CD4-positive, alpha-beta T cell treated with Interleukin-10 for 1 hour (primary cell): ENCODE results near the gene OARD1.
A peak's percentile ranks its signal among the peaks of the same experiment; 100 is the strongest.

Experiments
- DNase-seq: peaks from one replicate; pipeline ENCODE4 v3.0.0-alpha.2; 2020

Gene OARD1

DNA sequence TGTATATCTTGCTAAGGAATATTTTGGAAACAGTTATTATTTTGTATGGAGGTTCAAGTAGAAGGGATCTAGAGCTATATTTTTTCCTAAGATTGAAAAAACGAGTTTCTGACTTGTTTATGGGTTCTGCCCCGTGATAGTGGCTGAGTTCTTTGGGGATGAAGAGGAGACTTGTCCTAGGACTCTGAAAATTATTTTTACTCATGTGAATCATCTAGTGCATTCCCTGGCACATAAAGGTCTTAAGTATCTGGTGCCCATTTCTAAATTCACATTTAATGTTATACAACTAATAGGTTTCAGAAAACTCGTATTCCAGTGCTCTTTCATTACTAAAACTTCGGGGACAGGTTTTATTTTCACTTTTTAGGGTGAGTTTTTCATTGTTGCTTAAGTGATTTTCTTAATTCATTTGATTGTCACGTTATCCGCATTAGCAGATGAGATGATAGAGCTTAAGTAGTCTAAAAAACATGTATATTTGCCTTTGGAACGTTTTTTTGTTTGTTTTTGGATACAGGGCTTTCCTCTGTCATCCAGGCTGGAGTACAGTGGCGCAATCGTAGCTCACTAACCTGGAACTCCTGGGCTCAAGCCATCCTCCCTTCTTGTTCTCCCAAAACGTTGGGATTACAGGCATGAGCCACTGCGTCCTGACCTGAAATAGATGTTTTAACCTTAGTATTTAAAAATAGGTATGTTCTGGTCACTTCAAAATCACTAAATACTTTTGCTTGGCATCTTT lies 2.7 kb upstream of the OARD1 start:
- no peak for DNase-seq

DNA sequence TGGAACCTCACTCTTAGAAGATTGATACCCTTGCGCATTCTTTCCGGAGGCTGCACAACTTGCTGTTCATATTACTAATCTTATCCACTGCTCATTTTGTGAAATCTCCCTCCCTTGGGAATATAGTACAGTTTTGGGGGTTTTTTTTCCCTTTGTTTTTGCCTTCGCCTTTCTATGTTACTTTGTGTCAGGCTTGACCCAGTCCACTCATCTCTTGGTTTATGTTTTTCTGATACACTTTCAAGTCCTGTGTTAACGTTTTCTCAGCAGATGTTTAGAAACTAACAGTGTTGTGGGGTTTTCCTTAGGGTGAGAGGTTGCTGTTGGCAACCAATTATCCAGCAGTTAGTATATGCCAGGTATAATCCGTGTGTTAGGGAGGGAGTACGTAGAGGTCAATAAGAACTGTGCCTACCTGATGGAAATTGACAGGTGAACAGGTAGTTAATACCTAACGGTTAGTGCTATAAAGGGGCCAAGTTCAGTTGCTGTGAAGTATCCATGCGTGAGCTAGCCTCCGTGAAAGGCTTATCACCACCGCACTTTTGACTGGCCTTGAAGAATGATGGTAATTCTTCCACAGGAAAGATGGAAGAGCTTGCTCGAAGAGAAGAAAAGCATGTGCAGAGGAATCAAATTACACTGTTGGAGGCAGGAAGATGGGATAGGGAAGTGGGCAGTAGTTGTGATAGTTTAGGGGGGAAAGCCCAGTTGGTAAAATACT lies 2.0 kb upstream of the OARD1 start:
- peak; percentile 67 for DNase-seq

DNA sequence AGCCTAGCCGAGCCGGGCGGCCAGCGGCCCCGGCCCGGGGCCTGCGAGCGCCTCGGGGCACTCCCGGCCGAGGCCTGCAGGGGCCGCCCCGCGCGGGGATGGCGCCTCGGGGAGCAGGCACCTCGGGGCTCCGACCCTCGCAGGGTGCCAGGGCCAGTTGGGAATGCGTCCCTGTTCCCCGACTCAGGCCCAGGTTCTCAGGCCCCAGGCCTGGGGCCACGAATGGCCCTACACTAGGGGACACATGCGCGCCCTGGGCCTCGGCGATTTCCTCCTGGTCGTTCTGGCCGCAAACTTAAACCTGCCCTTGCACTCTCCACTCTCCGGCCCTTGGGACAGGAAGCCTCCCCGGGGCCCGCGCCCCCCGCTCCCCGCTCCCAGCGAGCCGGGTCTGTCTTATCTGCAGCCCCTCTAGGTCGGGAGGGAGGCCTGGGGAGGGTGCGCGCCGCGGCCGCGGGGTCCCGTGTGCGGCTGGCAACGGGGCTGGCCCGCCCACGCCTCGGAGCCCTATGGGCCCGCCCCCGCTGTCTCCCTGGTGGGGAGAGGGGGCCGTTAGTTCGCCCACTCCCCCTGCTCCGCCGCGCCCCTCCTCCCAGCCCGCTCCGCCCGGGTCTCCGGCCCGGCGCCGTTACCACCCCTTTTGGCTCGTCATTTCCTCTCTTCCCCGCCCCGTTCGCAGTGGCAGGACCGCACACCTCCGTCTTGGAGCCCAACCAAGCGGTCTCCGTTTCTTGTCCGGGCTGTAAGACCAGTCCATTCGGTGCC lies 1.2 kb upstream of the OARD1 start:
- DNase-seq, result peak; percentile 90

DNA sequence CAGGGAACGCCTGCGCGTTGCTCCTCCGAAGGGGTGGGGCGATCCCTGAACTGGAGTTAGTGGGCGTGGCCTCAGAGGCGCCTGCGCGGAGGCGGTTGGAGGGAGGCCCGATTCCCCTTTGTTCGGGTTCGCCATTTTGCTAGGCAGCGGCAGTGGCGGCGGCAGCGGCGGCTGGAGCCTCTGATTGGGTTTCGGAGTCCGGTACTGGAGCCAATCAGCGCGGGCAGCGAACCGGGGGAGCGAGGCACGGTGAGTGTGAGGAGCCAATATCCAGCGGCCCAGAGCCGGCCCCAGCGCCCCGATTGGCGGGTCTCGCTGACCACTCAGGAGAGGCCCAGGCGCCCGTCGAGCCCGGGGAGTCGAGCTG lies 663 bp upstream of the OARD1 start, which contains the start of gene NFYA:
Gene NFYA (plus strand): TSS at position 139 of the 367 bp plus-strand sequence. CDS start 6,116 bp downstream, outside the sequence.
- no peak for DNase-seq

DNA sequence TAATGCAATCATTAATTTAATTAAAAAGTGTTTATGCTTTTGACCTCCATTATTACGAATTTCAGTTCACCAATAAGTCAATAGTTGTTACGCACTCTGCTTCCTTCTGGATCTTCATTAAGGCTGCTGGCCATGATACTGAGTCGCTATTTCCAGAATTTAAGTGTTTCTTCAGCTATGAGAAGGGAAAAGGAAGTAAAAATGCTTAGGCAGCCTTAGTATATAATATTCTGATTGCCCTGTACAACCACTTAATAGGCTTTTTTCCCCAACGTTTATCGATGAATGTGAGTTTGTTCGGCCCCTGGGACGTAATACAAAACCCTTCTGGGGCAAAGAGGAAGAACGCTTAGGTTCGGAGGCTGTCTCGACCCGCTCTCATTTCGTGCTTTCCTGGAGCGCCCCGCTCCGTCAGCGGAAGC lies 644 bp downstream of the OARD1 start:
- DNase-seq, result no peak

DNA sequence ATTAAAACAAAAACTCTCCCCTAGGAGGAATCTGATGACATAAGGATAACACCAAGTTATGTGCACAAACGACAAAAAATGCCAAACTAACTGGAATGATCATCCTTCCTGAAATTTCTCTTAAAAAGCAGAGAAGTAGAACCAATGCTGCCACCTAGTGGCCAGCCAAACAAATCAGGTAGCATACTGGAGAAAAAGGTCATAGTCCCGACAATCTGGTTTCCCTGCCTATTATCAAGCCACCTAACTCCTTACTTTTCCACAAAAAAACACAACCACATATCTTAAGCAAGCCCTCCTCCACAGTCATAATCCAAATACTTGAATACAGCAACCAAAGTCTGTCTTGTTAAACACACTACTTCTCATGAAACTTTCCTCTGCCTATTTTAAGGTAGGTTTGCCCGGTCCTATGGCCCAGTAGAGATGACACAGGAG lies 5.3 kb downstream of the OARD1 start:
- DNase-seq, result peak; percentile 68

DNA sequence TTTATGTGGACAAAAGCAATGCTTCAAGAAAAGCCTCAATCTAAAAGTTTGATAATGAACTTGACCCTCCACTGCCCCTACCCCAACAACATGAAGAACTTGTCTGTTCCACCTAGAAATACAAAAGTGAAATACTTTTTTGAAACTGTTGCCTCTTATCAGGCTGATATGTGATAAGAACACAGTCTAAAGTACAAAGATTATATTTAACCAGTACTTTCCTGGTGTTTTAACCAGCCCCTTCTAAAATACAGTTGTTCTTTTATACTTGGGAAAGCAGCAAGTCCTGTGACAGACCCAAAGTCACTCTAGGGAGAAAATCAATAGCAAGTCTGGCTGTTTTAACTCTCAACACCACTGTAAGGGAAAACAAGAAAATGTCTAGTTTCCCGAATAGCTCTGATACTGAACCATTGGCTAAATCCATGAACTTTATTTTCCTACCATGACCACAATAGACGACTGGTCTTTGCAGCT lies 6.6 kb downstream of the OARD1 start:
- no peak for DNase-seq

DNA sequence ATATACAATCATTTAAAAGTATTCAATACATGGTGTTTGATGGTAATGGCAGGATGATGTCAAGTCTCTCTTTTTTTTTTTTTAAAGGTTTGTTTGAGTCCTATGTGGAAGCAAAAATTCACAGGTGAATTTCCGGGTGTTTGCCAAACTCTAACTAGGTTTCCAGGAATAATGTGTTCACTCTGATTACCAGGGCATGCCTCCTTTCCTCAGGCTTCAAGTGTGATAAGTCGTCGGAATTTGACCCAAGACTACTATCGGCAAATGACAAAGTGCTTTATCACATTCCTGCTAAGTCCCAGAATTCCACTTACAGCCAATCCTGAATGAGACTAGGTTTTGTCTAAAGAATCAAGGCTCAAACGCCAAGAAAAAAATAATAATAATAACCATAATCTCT lies 7.3 kb downstream of the OARD1 start:
- no peak for DNase-seq

DNA sequence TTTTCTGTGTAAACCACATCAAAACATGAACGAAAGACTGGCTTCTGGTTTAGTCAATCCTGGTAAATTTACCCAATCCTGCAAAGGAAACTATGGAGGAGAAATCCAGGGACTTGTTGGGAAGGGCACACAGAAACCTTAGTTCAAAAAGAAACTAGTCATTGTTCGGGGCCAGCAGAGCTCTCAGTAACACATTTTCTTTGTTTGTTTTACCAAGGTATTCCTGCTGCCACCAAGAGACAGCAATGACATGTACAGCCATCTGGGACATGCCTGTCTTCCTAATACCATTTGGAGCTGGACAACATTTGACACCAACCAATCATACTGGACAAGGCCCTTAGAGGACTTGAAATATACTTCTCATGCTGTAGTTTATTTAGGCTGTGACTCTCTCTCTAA lies 8.3 kb downstream of the OARD1 start:
- no peak for DNase-seq

DNA sequence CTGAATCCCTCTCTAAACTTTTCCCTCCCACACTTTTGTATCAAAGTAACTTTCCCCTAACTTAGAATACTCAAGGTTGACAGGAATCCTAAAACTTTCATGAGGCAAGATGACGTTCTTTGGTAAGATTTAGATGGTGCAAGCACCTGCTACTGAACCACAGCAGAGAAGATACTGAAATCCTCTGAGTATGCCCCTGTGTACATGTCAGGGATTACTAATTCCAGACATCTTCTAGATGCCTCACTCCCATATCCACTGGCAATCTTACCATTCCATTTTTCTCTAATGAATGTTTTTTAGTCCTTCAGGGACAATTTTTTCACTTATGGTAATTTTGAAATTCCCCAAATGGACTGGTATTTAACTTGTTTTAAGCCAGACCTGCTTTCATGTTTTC lies 10.1 kb downstream of the OARD1 start:
- no peak for DNase-seq

DNA sequence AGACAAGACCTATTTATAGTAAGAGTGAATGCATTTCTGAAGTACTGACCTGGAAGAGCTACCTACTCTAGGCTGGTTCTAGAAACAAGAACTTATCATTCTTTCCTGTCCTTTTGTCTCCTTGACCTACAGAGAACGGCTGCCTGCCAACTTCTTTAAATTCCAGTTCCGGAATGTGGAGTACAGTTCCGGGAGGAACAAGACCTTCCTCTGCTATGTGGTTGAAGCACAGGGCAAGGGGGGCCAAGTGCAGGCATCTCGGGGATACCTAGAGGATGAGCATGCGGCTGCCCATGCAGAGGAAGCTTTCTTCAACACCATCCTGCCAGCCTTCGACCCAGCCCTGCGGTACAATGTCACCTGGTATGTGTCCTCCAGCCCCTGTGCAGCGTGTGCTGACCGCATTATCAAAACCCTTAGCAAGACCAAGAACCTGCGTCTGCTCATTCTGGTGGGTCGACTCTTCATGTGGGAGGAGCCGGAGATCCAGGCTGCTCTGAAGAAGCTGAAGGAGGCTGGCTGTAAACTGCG lies 10.9 kb downstream of the OARD1 start:
- no peak for DNase-seq

DNA sequence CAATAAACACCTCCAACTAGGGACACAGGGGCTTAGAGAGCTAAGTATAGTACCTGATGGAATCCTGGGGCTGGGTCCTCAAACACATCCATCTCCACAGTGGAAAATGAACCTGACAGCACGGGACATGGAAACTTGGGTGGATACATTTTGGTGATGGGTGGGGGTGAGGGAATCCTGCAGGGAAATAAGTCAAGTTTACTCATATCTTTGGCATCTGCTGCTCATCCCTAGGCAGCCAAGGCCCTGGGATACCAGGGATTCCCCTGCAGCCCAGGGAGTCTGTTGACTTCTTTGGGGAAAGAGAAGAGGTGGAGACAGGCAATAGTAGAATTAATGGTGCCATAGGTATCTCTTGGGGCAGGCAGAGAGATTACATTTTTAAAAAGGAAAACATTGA lies 12.6 kb downstream of the OARD1 start:
- DNase-seq, result no peak

DNA sequence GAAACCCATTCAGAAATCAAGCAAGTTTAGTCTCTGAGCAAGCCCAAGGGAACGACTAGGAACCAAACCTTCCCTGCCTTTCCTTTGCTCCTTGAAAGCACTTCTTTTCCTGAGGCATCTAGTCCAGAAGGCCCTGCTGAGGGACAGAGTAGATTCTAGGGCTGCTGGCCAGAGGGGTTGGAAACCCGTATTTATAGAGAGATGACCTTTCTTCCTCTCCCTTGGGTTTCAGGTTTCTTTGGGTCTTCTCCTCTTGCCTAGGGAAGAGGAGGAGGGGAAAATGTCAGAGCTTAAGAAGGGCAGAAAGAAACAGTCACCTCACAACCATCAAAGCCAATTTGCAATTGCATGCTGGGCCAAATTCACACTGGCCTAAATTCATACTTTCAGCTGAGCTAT lies 13.4 kb downstream of the OARD1 start:
- DNase-seq, result no peak

DNA sequence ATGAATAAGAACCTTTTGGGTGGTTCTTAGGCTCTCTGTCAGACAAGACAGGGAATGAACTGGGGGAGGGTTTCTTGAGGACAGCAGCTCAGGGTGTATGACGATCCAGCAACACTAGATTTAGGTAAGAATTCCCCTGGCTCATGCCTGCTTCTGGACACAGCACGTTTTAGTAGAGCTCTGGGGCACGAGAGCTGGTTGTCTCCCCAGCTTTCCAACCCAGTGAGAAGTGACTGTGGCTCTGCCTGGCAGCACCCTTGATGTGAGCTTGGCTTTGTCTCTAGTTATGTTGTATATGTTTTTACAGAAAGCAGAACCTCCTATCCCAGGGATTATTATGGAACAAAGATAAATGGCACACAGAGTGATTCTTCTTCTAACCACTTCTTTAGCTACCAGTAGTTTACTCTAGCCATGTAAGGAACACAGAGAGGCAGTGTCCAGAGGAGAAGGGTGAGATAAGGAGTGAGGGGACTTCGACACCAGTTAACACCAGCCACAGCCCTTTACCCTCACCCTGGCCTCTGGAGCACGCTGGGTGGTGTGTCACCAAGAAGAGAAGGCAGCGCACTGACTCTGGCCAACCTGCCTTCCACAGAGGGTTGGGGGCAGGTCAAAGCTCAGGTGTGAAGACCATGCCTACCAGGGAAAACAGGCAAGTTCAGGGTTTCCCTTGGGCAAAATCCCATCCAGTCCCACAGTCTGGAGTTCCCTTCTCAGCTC lies 15.2 kb downstream of the OARD1 start:
- no peak for DNase-seq

DNA sequence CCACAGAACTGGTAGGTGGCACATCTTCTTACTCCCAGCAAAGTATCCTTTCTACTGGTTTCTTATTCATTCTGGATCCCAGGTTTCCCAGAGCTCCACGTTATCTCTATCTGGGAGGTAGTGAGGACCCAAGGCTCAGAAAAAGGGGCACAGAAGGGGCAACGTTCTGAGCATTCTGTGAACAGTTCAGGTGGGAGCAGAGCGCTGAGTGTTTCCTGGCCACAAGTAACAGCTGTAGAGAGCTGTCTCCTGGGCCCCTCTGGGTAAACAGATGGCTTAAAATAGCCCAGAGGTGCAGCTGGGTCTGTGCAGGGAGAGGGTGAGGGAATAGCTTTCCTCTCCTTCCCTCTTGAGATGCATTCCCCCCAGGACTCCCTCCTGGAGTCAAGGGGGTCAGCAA lies 17.0 kb downstream of the OARD1 start:
- DNase-seq, result no peak

DNA sequence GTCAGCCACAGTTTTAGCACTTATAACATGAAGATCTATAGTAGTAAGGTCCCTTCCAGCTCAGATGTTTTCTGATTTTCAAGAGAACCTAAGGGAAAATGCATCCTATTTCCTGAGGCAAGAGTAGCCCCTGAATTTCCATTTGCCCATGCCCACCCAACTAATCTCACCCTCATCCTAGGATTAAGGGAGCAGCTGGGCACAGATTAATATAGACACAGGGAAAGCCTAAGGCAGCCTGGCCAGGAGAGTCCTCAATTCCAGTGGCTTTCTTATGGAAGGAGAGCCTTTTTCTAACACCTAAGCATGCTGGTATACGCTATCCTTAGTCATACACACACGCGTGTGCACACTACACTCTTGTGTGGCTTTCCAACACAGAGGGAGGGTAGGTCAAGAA lies 17.6 kb downstream of the OARD1 start:
- no peak for DNase-seq

DNA sequence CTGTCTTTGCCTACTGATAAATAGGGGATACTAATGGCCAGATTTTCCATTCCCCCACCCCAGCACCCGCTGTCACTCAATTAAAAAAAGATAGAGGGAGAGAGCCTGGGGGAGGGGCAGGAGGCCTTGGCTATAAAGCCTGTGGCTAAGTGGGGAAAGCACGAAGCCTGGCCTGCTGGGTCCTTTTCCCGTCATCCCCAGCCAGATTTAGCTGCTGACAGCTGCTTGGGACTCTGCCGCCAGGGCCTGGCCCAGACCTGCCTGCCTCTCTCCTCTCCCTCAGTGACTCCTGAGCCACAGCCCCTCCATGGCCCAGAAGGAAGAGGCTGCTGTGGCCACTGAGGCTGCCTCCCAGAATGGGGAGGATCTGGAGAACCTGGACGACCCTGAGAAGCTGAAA lies 19.1 kb downstream of the OARD1 start, which contains the start of gene APOBEC2:
Gene APOBEC2 (plus strand): TSS at position 162 of the 400 bp plus-strand sequence. CDS start 146 bp downstream, at position 308.
- no peak for DNase-seq

DNA sequence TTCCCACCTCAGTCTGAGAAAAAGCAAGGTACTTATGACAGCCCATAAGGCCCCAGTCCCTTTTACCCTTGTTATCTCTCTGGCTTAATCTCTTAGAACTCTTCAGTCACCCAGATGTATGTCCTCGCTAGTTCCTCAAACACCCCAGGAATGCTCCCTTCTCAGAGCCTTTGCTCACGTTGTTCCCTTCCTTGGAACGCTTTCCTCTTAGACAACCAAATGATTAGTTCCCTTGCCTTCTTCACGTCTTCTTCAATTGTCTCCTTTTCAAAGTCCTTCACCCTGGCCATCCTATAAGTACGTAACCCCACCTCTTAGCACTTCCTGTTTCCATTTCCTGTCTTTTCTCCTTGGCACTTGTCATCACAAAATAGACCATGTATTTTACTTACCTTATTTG lies 20.3 kb downstream of the OARD1 start:
- no peak for DNase-seq

DNA sequence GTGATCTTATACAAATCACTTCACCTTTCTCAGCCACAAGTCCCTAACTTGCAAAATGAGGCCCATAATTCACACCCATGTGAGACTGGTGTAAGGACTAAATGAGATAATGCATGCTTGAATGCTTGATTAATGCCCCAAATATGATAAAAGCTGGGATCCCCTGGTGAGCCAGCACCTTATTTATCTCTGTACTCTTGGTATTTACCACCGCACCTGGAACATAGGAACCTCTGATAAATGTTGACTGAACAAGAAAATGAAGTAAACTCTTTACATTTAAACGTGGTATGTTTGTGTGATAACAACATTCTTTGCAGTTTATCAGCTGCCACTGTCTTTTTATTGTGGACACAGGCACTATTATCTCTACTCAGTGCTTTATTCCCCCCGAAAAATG lies 21.6 kb downstream of the OARD1 start:
- no peak for DNase-seq

DNA sequence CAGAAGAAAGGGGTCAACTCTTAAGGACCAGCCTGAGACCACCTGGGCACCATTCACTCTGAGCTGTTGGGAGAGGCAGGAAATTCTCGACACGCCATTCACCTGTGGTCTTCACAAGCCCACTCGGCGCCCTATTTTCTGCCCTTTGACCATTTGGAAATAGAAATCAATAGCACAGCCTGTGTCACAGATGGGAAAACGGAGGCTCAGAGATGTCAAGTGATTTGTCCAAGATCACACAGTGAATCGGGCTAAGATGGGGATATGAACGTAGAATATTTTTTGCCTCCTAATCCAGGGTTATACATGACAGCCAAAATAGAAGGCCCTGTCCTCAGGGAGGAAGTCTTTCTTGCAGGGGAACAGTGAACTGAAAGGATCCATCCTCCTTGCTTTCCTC lies 22.2 kb downstream of the OARD1 start:
- DNase-seq, result no peak

DNA sequence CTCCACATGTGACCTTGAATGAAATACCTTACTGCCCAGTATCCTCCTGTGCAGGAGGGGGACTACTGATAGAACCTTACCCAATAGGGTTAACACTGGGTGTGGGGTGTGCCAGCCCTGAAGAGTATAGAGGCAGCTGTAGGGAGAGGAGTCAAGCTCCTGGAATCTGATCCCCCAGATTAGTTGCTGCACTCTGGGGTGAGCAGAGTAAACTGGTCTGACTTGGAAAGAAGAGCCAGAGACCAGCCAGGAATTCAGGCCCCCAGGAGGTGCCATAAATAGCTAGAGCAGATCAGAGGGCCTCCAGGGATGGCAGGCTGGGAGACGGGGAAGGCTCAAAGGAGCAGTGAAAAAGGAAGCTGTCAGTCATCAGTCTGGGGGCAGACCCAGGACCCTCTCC lies 22.6 kb downstream of the OARD1 start:
- DNase-seq, result no peak
